Keratinocyte (primary cell): ENCODE measurements around the gene ATXN2. TPM values are rescaled to one million over a fixed set of nuclear protein-coding genes. Genes with fewer than 3 reads are reported as not detected.
"Not testable (repeated sequence)": the region's sequence is repeated elsewhere in the genome, so short reads cannot be mapped to it uniquely, and the experiment has no call there.

ENCODE experiments used
- DNase-seq: peaks from one replicate; pipeline ENCODE4 v3.0.0-alpha.2; 2011; ENCODE audit warnings: low read depth, missing footprints, low spot score
- FAIRE-seq: peaks from 2 replicates; lab custom pipeline; 2011; peaks lifted over from hg19 to GRCh38; lab: Jason Lieb, UNC
- H2AFZ ChIP-seq: 2 replicates; pipeline ENCODE4 v1.6.0; 2012; ENCODE audit warnings: low read length, control low read depth, inconsistent platforms; ENCODE audit not compliant: control insufficient read depth
- H3K27ac ChIP-seq: 2 replicates; pipeline ENCODE4 v1.5.1; 2011; ENCODE audit warnings: low read length; ENCODE audit not compliant: control insufficient read depth, insufficient read depth
- H3K27me3 ChIP-seq: 3 replicates; pipeline ENCODE4 v1.6.0; 2011; ENCODE audit warnings: low read length; ENCODE audit not compliant: control insufficient read depth, insufficient read depth; ENCODE audit errors: extremely low read depth
- H3K36me3 ChIP-seq, 2 experiments: 2 replicates in 1 of 2; 3 replicates in 1 of 2; pipeline ENCODE4 v1.5.1; 2011; ENCODE audit warnings: low read length in 2 of 2, mild to moderate bottlenecking in 1 of 2; ENCODE audit not compliant: control insufficient read depth in 2 of 2, insufficient read depth in 2 of 2; ENCODE audit errors: extremely low read depth in 1 of 2
- H3K4me1 ChIP-seq: 3 replicates; pipeline ENCODE4 v1.5.1; 2011; ENCODE audit warnings: low read length; ENCODE audit not compliant: control insufficient read depth, insufficient read depth; ENCODE audit errors: extremely low read depth
- H3K4me2 ChIP-seq: 3 replicates; pipeline ENCODE4 v1.6.0; 2011; ENCODE audit warnings: low read depth, low read length; ENCODE audit not compliant: control insufficient read depth, insufficient read depth; ENCODE audit errors: extremely low read depth
- H3K4me3 ChIP-seq, 3 experiments: fragments of 200-600 bp in 1 of 3; sonication (generic) in 1 of 3; 2 replicates in 2 of 3; 3 replicates in 1 of 3; pipeline ENCODE4 v1.5.1; 2011 to 2016; ENCODE audit warnings: low read length in 3 of 3, mild to moderate bottlenecking in 3 of 3, control low read depth in 2 of 3, inconsistent platforms in 1 of 3, low read depth in 1 of 3, mixed read lengths in 1 of 3, mixed run types in 1 of 3, moderate library complexity in 1 of 3; ENCODE audit not compliant: control insufficient read depth in 2 of 3, insufficient read depth in 2 of 3; ENCODE audit errors: extremely low read depth in 1 of 3
- H3K79me2 ChIP-seq: 2 replicates; pipeline ENCODE4 v1.6.0; 2012; ENCODE audit warnings: low read length; ENCODE audit not compliant: control insufficient read depth, insufficient read depth
- H3K9ac ChIP-seq: 3 replicates; pipeline ENCODE4 v1.6.0; 2011; ENCODE audit warnings: low read length; ENCODE audit not compliant: control insufficient read depth, insufficient read depth; ENCODE audit errors: extremely low read depth
- H3K9me1 ChIP-seq: 3 replicates; pipeline ENCODE4 v1.6.0; 2011; ENCODE audit warnings: low read length; ENCODE audit not compliant: control insufficient read depth, insufficient read depth; ENCODE audit errors: extremely low read depth
- H3K9me3 ChIP-seq: 2 replicates; pipeline ENCODE4 v1.5.1; 2012; ENCODE audit warnings: low read depth, low read length; ENCODE audit not compliant: control insufficient read depth
- H4K20me1 ChIP-seq: 3 replicates; pipeline ENCODE4 v1.6.0; 2011; ENCODE audit warnings: low read length; ENCODE audit not compliant: control insufficient read depth, insufficient read depth; ENCODE audit errors: extremely low read depth
- EZH2 ChIP-seq: IDR thresholded peaks from one replicate; pipeline ENCODE4 v1.6.1; 2012; ENCODE audit warnings: inconsistent platforms, mild to moderate bottlenecking, low read length, moderate library complexity
- dilution Hi-C: fragments of 300-500 bp; cut with MboI; formaldehyde crosslinking; loops from one replicate; pipeline ENCODE4 v1.7.0; 2020; ENCODE audit warnings: low sequenced_read_pairs; ENCODE audit not compliant: extremely low pct_ligation_motif_present
- polyA plus RNA-seq, 5 experiments: library from polyadenylated mRNA; depleted of rRNA in 3 of 5; stranded (reverse) in 3 of 5; stranded (forward) in 1 of 5; unstranded in 1 of 5; fragments of >200 nt; gene quantifications; 1 replicate in 1 of 5; 2 replicates in 3 of 5; 3 replicates in 1 of 5; pipeline versions ENCODE4 v1.2.1 to v1.2.3, GENCODE V29; 2011 to 2012; ENCODE audit warnings: missing spikeins in 2 of 5, low read depth in 1 of 5, low replicate concordance in 1 of 5

Gene ATXN2
- polyA plus RNA-seq, 1 donor (not counting 4 experiments of a cell fraction or from before 2014, with no cell fraction given): 19.6 TPM

GRCh38 chr12:111602348-111602747 is 3.2 kb upstream of the ATXN2 start:
- Histone ChIP-seq H3K27me3 (no peaks in the 10 kb centered on the region), H3K36me3 (no peaks in the 10 kb centered on the region), H3K4me2 (no peak overlapping the region), H3K9me3 (no peaks in the 10 kb centered on the region), H3K27ac (no peak overlapping the region), H2AFZ (no peak overlapping the region), H3K4me3 (no peak overlapping the region), H3K79me2 (peaks cover 15% of the 10 kb centered on the region), H3K9ac (no peak overlapping the region), H4K20me1 (no peaks in the 10 kb centered on the region), H3K9me1 (no peaks in the 10 kb centered on the region), H3K4me1 (peaks cover 9% of the 10 kb centered on the region)
- dilution Hi-C loops: no loop called here
- no peak for TF ChIP-seq EZH2
- DNase-seq (no peak), FAIRE-seq (peak; percentile 9)

- Histone ChIP-seq H3K79me2 (peaks cover 28% of the 10 kb centered on the region), H3K4me1 (peaks cover 20% of the 10 kb centered on the region)
- H3K9me1 ChIP-seq, H3K9ac ChIP-seq, H3K9me3 ChIP-seq, H3K27ac ChIP-seq, dilution Hi-C loops, H3K4me2 ChIP-seq, FAIRE-seq, H3K36me3 ChIP-seq, H3K4me3 ChIP-seq, H2AFZ ChIP-seq, DNase-seq, H3K27me3 ChIP-seq, H4K20me1 ChIP-seq: not testable (repeated sequence)
These were observed 1.9 kb upstream of the ATXN2 start for GRCh38 chr12:111600986-111601385.

GRCh38 chr12:111600205-111600642 is 1.1 kb upstream of the ATXN2 start:
- H3K4me3 ChIP-seq: peak overlapping the region; percentile 79 to 94 (median 87)
- H3K27ac ChIP-seq: peak overlapping the region; percentile 88
- no peaks in the 10 kb centered on the region for H3K27me3 ChIP-seq
- H3K79me2 ChIP-seq: peaks cover 36% of the 10 kb centered on the region
- H3K36me3 ChIP-seq: no peaks in the 10 kb centered on the region
- peak overlapping the region; percentile 94 for H3K4me2 ChIP-seq
- FAIRE-seq: no peak
- TF ChIP-seq EZH2: no peak
- peaks cover 23% of the 10 kb centered on the region for H3K4me1 ChIP-seq
- H3K9me1 ChIP-seq: peaks cover 3% of the 10 kb centered on the region
- peaks cover 13% of the 10 kb centered on the region for H4K20me1 ChIP-seq
- dilution Hi-C loops: no loop called here
- H3K9ac ChIP-seq: peak overlapping the region; percentile 92
- peak overlapping the region; percentile 91 for H2AFZ ChIP-seq
- H3K9me3 ChIP-seq: no peaks in the 10 kb centered on the region
- DNase-seq: no peak
